ENCODE results near the gene ZNF501.

DNA sequence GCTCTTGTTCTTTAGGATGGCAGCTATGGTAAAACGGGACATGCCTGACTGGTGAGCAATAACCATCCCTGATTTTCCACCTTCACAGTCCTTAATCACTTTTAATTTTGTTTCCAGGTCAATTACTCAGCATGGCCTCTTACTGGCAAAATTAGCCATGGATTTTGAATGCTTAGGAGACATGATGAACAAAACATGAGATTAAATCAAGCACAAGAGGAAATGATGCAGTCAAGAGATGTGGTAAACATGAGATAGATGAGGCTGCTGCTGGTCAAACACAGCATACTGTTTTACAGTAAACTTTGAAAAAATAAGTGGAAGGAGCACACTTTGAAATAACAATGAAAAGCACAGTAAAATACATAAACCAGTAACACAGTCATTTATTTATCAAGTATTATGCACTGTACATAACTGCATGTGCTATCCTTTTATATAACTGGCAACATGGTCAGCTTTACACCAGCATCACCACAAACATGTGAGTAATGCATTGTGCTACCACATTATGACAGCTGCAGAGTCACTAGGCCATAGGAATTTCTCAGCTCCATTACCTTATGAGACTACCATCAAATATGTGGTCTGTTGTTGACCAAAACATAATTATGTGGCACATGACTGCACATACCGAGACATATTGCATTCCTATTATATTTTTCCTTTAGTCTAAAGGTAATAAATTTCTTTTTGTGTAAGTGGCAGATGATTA lies 47.1 kb upstream of the ZNF501 start:
- TF ChIP-seq RAD21 (conservative IDR thresholded peaks at IDR 0.05) (no peak), EZH2 (IDR thresholded peaks at IDR 0.05; ENCODE audit: borderline replicate concordance, insufficient read depth, low read length, poor library complexity, severe bottlenecking) (no peak), EP300 (conservative IDR thresholded peaks at IDR 0.05; ENCODE audit: poor library complexity, severe bottlenecking) (no peak), SMC3 (conservative IDR thresholded peaks at IDR 0.05; ENCODE audit: poor library complexity) (no peak), POLR2AphosphoS5 (IDR thresholded peaks at IDR 0.05) (no peak)
- TF ChIP-seq, protein P1, sequence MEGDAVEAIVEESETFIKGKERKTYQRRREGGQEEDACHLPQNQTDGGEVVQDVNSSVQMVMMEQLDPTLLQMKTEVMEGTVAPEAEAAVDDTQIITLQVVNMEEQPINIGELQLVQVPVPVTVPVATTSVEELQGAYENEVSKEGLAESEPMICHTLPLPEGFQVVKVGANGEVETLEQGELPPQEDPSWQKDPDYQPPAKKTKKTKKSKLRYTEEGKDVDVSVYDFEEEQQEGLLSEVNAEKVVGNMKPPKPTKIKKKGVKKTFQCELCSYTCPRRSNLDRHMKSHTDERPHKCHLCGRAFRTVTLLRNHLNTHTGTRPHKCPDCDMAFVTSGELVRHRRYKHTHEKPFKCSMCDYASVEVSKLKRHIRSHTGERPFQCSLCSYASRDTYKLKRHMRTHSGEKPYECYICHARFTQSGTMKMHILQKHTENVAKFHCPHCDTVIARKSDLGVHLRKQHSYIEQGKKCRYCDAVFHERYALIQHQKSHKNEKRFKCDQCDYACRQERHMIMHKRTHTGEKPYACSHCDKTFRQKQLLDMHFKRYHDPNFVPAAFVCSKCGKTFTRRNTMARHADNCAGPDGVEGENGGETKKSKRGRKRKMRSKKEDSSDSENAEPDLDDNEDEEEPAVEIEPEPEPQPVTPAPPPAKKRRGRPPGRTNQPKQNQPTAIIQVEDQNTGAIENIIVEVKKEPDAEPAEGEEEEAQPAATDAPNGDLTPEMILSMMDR (IDR thresholded peaks at IDR 0.05; ENCODE audit: poor library complexity, severe bottlenecking): no peak

Measured in neural cell (in vitro differentiated cells).